22Rv1 (cell line): ENCODE data around the gene FBXL13.

Source experiments
- ZFX ChIP-seq: fragments of 450-650 bp; IDR thresholded peaks from 2 replicates; pipeline ENCODE4 v1.6.1; 2017; ENCODE audit warnings: antibody characterized with exemption, borderline replicate concordance
- TF ChIP-seq, protein P1 (sequence below): fragments of 450-650 bp; IDR thresholded peaks from 2 replicates; pipeline ENCODE4 v1.5.1; 2017; ENCODE audit warnings: mild to moderate bottlenecking

DNA sequence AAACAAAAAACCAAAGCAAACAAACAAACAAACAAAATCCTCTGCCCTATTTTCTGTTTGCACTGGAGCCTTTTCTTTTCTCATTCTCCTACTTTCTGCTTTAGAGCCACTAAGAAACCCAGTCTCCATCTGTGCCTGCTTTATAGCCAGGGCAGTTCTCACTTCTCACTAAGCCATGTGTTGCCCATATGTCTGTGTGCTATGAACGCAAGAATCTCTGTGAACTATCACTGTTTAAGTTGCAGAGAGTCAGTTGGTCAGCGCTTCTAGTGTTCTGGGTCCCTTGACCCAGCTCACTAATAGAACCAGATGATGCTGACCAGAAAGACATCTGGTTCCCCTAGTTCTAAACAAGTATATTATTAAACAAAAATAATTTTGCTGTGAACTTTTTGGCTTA, 244.4 kb downstream of the FBXL13 start:
- TF ChIP-seq, protein P1, sequence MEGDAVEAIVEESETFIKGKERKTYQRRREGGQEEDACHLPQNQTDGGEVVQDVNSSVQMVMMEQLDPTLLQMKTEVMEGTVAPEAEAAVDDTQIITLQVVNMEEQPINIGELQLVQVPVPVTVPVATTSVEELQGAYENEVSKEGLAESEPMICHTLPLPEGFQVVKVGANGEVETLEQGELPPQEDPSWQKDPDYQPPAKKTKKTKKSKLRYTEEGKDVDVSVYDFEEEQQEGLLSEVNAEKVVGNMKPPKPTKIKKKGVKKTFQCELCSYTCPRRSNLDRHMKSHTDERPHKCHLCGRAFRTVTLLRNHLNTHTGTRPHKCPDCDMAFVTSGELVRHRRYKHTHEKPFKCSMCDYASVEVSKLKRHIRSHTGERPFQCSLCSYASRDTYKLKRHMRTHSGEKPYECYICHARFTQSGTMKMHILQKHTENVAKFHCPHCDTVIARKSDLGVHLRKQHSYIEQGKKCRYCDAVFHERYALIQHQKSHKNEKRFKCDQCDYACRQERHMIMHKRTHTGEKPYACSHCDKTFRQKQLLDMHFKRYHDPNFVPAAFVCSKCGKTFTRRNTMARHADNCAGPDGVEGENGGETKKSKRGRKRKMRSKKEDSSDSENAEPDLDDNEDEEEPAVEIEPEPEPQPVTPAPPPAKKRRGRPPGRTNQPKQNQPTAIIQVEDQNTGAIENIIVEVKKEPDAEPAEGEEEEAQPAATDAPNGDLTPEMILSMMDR = no peak
- no peak for TF ChIP-seq ZFX
